H9 (cell line): ENCODE data around the gene CBS. TPM values are rescaled to one million over a fixed set of nuclear protein-coding genes. Genes with fewer than 3 reads are reported as not detected.
"Not testable (repeated sequence)": the region's sequence is repeated elsewhere in the genome, so short reads cannot be mapped to it uniquely, and the experiment has no call there.

ENCODE experiments used
- DNase-seq: peaks from one replicate; pipeline ENCODE4 v3.0.0-alpha.2; 2017
- H2AFZ ChIP-seq: one replicate; pipeline ENCODE4 v1.6.1; 2013; ENCODE audit warnings: mild to moderate bottlenecking, low read length, control low read depth, moderate library complexity
- H2AK5ac ChIP-seq: 2 replicates; pipeline ENCODE4 v1.6.1; 2013; ENCODE audit warnings: low read length, control low read depth, mixed read lengths; ENCODE audit not compliant: insufficient read length
- H2BK120ac ChIP-seq: one replicate; pipeline ENCODE4 v1.6.1; 2013; ENCODE audit warnings: low read depth, mild to moderate bottlenecking, low read length, control low read depth, inconsistent platforms; ENCODE audit not compliant: poor library complexity, severe bottlenecking
- H2BK12ac ChIP-seq: 2 replicates; pipeline ENCODE4 v1.6.1; 2013; ENCODE audit warnings: low read length, control low read depth, mixed read lengths, low read depth; ENCODE audit not compliant: insufficient read length
- H2BK15ac ChIP-seq: 2 replicates; pipeline ENCODE4 v1.6.1; 2013; ENCODE audit warnings: low read depth, low read length, control low read depth
- H2BK20ac ChIP-seq: one replicate; pipeline ENCODE4 v1.6.1; 2013; ENCODE audit warnings: low read depth, mild to moderate bottlenecking, low read length, control low read depth, inconsistent platforms; ENCODE audit not compliant: poor library complexity, severe bottlenecking
- H2BK5ac ChIP-seq: 2 replicates; pipeline ENCODE4 v1.6.1; 2013; ENCODE audit warnings: low read length, control low read depth, mixed read lengths; ENCODE audit not compliant: insufficient read length
- H3K14ac ChIP-seq: 2 replicates; pipeline ENCODE4 v1.6.1; 2013; ENCODE audit warnings: low read length, control low read depth; ENCODE audit not compliant: insufficient read depth
- H3K18ac ChIP-seq: 2 replicates; pipeline ENCODE4 v1.6.1; 2013; ENCODE audit warnings: low read depth, mild to moderate bottlenecking, mixed read lengths, low read length, control low read depth; ENCODE audit not compliant: insufficient read length
- H3K23ac ChIP-seq: 2 replicates; pipeline ENCODE4 v1.6.1; 2013; ENCODE audit warnings: low read length, control low read depth, mixed read lengths, low read depth; ENCODE audit not compliant: insufficient read length
- H3K23me2 ChIP-seq: 2 replicates; pipeline ENCODE4 v1.6.1; 2013; ENCODE audit warnings: low read depth, mild to moderate bottlenecking, mixed read lengths, low read length, control low read depth; ENCODE audit not compliant: insufficient read length, poor library complexity, severe bottlenecking
- H3K27ac ChIP-seq: 2 replicates; pipeline ENCODE4 v1.5.1; 2013; ENCODE audit warnings: low read length, control low read depth, mixed read lengths, low read depth; ENCODE audit not compliant: insufficient read length
- H3K27me3 ChIP-seq: 2 replicates; pipeline ENCODE4 v1.6.1; 2013; ENCODE audit warnings: low read length, control low read depth, inconsistent platforms; ENCODE audit not compliant: insufficient read depth
- H3K4ac ChIP-seq: 2 replicates; pipeline ENCODE4 v1.6.1; 2013; ENCODE audit warnings: low read depth, mild to moderate bottlenecking, control low read depth, inconsistent platforms, low read length, moderate library complexity
- H3K4me1 ChIP-seq: 2 replicates; pipeline ENCODE4 v1.6.1; 2013; ENCODE audit warnings: low read length, control low read depth, inconsistent platforms; ENCODE audit not compliant: insufficient read depth
- H3K4me2 ChIP-seq: 2 replicates; pipeline ENCODE4 v1.6.1; 2013; ENCODE audit warnings: low read length, control low read depth, mixed read lengths; ENCODE audit not compliant: insufficient read length, insufficient read depth
- H3K56ac ChIP-seq: 2 replicates; pipeline ENCODE4 v1.6.1; 2013; ENCODE audit warnings: low read depth, mild to moderate bottlenecking, mixed read lengths, low read length, control low read depth; ENCODE audit not compliant: insufficient read length
- H3K79me1 ChIP-seq: 2 replicates; pipeline ENCODE4 v1.6.1; 2013; ENCODE audit warnings: low read depth, mild to moderate bottlenecking, moderate library complexity, low read length, control low read depth, inconsistent platforms; ENCODE audit not compliant: insufficient read depth, poor library complexity, severe bottlenecking
- H3K79me2 ChIP-seq: 2 replicates; pipeline ENCODE4 v1.6.1; 2013; ENCODE audit warnings: low read length, control low read depth, inconsistent platforms; ENCODE audit not compliant: insufficient read depth
- H3K9ac ChIP-seq: 2 replicates; pipeline ENCODE4 v1.6.1; 2013; ENCODE audit warnings: low read length, control low read depth, mixed read lengths; ENCODE audit not compliant: insufficient read length; ENCODE audit errors: extremely low read depth
- H3K9me3 ChIP-seq: one replicate; pipeline ENCODE4 v1.6.1; 2013; ENCODE audit warnings: low read depth, low read length, inconsistent platforms; ENCODE audit not compliant: control insufficient read depth
- H3T11ph ChIP-seq: one replicate; pipeline ENCODE4 v1.6.1; 2013; ENCODE audit warnings: mild to moderate bottlenecking, low read length, control low read depth, inconsistent platforms
- H4K20me1 ChIP-seq: one replicate; pipeline ENCODE4 v1.6.1; 2013; ENCODE audit not compliant: control insufficient read depth, insufficient read length, insufficient read depth
- H4K5ac ChIP-seq: 2 replicates; pipeline ENCODE4 v1.6.1; 2013; ENCODE audit warnings: low read depth, mild to moderate bottlenecking, mixed read lengths, low read length, control low read depth; ENCODE audit not compliant: insufficient read length
- H4K8ac ChIP-seq: replicated peaks from 2 replicates; pipeline ENCODE4 v1.6.1; 2013; ENCODE audit warnings: low read length, control low read depth, mixed read lengths, low read depth; ENCODE audit not compliant: insufficient read length
- H4K91ac ChIP-seq: 2 replicates; pipeline ENCODE4 v1.6.1; 2013; ENCODE audit warnings: low read depth, mild to moderate bottlenecking, moderate library complexity, mixed read lengths, low read length, control low read depth; ENCODE audit not compliant: insufficient read length
- H3K27ac Mint-ChIP-seq, 3 experiments: 2 replicates in 2 of 3; 3 replicates in 1 of 3; pipeline ENCODE4 v1.8.0; 2020 to 2021; ENCODE audit warnings: mixed read lengths in 3 of 3, mild to moderate bottlenecking in 1 of 3, moderate library complexity in 1 of 3
- H3K27me3 Mint-ChIP-seq: 2 replicates; pipeline ENCODE4 v1.8.0; 2021; ENCODE audit warnings: low read depth, mild to moderate bottlenecking, moderate library complexity, mixed read lengths
- H3K36me3 Mint-ChIP-seq, 3 experiments: 2 replicates in 2 of 3; 3 replicates in 1 of 3; pipeline ENCODE4 v1.8.0; 2020 to 2021; ENCODE audit warnings: low read depth in 3 of 3, mixed read lengths in 3 of 3; ENCODE audit not compliant: insufficient read depth in 1 of 3
- H3K4me1 Mint-ChIP-seq, 2 experiments: 2 replicates each; pipeline ENCODE4 v1.8.0; 2020; ENCODE audit warnings: mixed read lengths in 2 of 2
- H3K4me3 Mint-ChIP-seq, 2 experiments: 2 replicates in 1 of 2; 3 replicates in 1 of 2; pipeline ENCODE4 v1.8.0; 2020 to 2021; ENCODE audit warnings: mild to moderate bottlenecking in 2 of 2, mixed read lengths in 2 of 2, moderate library complexity in 1 of 2
- H3K9me3 Mint-ChIP-seq, 2 experiments: 2 replicates in 1 of 2; 3 replicates in 1 of 2; pipeline ENCODE4 v1.8.0; 2020; ENCODE audit warnings: mild to moderate bottlenecking in 2 of 2, mixed read lengths in 2 of 2, moderate library complexity in 1 of 2
- WGBS: extraction: QIAGEN DNeasy Blood & Tissue Kit; methylation state at CpG from one replicate; pipeline ENCODE4 v1.1.7; 2013; ENCODE audit warnings: missing lambda C conversion rate, low lambda C conversion rate, mixed read lengths; ENCODE audit not compliant: insufficient read length; ENCODE audit errors: extremely low coverage; 5-methylcytosine and 5-hydroxymethylcytosine counted together
- total RNA-seq: library from RNA; stranded (reverse); gene quantifications from 2 replicates; pipeline ENCODE4 v1.2.1, GENCODE V29; 2021

Gene CBS
- total RNA-seq, 1 experiment from 2014 or later: 350 TPM

- H3K9me3 ChIP-seq, H2BK12ac ChIP-seq, H3K9ac ChIP-seq, H3K56ac ChIP-seq, H3K79me2 ChIP-seq, H4K91ac ChIP-seq, H3K27ac ChIP-seq, H4K5ac ChIP-seq, H2BK15ac ChIP-seq, H3K4me1 Mint-ChIP-seq, H2AK5ac ChIP-seq, H3K23ac ChIP-seq, H4K8ac ChIP-seq, H3K79me1 ChIP-seq, H4K20me1 ChIP-seq, H3K27me3 Mint-ChIP-seq, H3K18ac ChIP-seq, DNase-seq, H2BK5ac ChIP-seq, H3K27ac Mint-ChIP-seq, H3K23me2 ChIP-seq, H3K9me3 Mint-ChIP-seq, H2BK20ac ChIP-seq, H3T11ph ChIP-seq, H3K4me1 ChIP-seq, H3K27me3 ChIP-seq, H2BK120ac ChIP-seq, H3K14ac ChIP-seq, H3K4ac ChIP-seq, H3K4me3 Mint-ChIP-seq, H3K36me3 Mint-ChIP-seq, H3K4me2 ChIP-seq, H2AFZ ChIP-seq: not testable (repeated sequence)
- WGBS: no CpG with 5 or more reads among the region's 6 CpGs
Measured at GRCh38 chr21:43114483-43114882, 38.8 kb upstream of the CBS start.

DNA sequence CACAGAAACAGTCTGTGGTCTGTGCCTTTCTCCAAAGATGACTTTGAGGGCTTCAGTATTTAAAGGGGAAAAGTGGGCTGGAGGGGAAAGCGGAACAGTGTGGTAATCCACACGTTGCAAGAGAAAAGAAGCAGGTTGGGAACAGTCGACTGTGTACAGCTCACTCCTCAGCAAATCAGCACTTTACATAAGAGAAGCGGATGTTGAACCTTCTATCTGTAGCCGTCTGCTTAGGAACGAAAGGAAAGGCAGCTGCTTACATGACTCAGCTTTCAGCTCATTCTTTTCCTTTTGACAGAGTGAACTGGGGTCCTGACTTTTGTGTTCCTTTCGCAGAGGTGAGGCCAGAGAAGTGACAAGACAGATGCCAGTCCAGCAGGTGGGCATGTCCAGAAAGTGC, 33.4 kb upstream of the CBS start:
- H3K9ac ChIP-seq, H3K23me2 ChIP-seq, H3K23ac ChIP-seq, H2BK12ac ChIP-seq, H3K56ac ChIP-seq, H3K18ac ChIP-seq, H2AK5ac ChIP-seq, H2BK5ac ChIP-seq, H4K20me1 ChIP-seq, H3K9me3 Mint-ChIP-seq, H2AFZ ChIP-seq, H3K27ac ChIP-seq, H4K5ac ChIP-seq, H3K27me3 ChIP-seq, H3T11ph ChIP-seq, H3K79me1 ChIP-seq, H3K14ac ChIP-seq, H4K8ac ChIP-seq, H3K4ac ChIP-seq, H3K27ac Mint-ChIP-seq, H3K4me2 ChIP-seq, H2BK20ac ChIP-seq, DNase-seq, H4K91ac ChIP-seq, H3K79me2 ChIP-seq, H2BK120ac ChIP-seq, H3K4me1 ChIP-seq, H3K27me3 Mint-ChIP-seq, H3K4me3 Mint-ChIP-seq, H2BK15ac ChIP-seq, H3K4me1 Mint-ChIP-seq, H3K9me3 ChIP-seq, H3K36me3 Mint-ChIP-seq: not testable (repeated sequence)
- WGBS: no CpG with 5 or more reads among the region's 7 CpGs
